ENCODE measurements around the gene SAPCD1.

The SAPCD1 gene

GRCh38 chr6:31763619-31763940 lies 1.1 kb downstream of the SAPCD1 start:
- CTCF ChIA-PET = no interaction called here
- POLR2A ChIA-PET = interaction anchor here (1.0 kb wide), 1 partner anchor 24 kb away, joined by 3 read pairs; the partner anchor contains the start of gene MSH5
- no peak for DNase-seq (ENCODE audit: extremely low spot score)
- TF ChIP-seq TARDBP (IDR thresholded peaks at IDR 0.05) (no peak), SUZ12 (IDR thresholded peaks at IDR 0.05) (no peak), BHLHE40 (IDR thresholded peaks at IDR 0.05; ENCODE audit: borderline replicate concordance) (no peak), L3MBTL2 (conservative IDR thresholded peaks at IDR 0.05) (no peak), ARNT (IDR thresholded peaks at IDR 0.05) (no peak), CTBP1 (IDR thresholded peaks at IDR 0.05; ENCODE audit: borderline replicate concordance) (no peak), FOXK2 (IDR thresholded peaks at IDR 0.05) (no peak), NFRKB (IDR thresholded peaks at IDR 0.05) (no peak), HDGF (IDR thresholded peaks at IDR 0.05; ENCODE audit: borderline replicate concordance) (no peak), LEF1 (IDR thresholded peaks at IDR 0.05; ENCODE audit: borderline replicate concordance) (no peak), PKNOX1 (IDR thresholded peaks at IDR 0.05) (no peak), FOXA1 (IDR thresholded peaks at IDR 0.05) (no peak), FOXM1 (IDR thresholded peaks at IDR 0.05; ENCODE audit: borderline replicate concordance) (no peak), ELF4 (IDR thresholded peaks at IDR 0.05) (no peak), ZNF384 (IDR thresholded peaks at IDR 0.05) (no peak)

GRCh38 chr6:31764198-31764597 lies 1.7 kb downstream of the SAPCD1 start:
- POLR2A ChIA-PET = no interaction called here
- no peak for DNase-seq (ENCODE audit: extremely low spot score)
- CTCF ChIA-PET = no interaction called here

GRCh38 chr6:31765559-31765909 lies 3.1 kb downstream of the SAPCD1 start:
- no peak for TF ChIP-seq LEF1 (IDR thresholded peaks at IDR 0.05; ENCODE audit: borderline replicate concordance)
- no peak for TF ChIP-seq SP1 (IDR thresholded peaks at IDR 0.05)
- no peak for TF ChIP-seq FOXA1 (IDR thresholded peaks at IDR 0.05)
- TF ChIP-seq ARNT (IDR thresholded peaks at IDR 0.05) = no peak
- no peak for TF ChIP-seq NFRKB (IDR thresholded peaks at IDR 0.05)
- no peak for TF ChIP-seq L3MBTL2 (conservative IDR thresholded peaks at IDR 0.05)
- no peak for TF ChIP-seq PKNOX1 (IDR thresholded peaks at IDR 0.05)
- no peak for TF ChIP-seq ELF4 (IDR thresholded peaks at IDR 0.05)
- TF ChIP-seq BHLHE40 (IDR thresholded peaks at IDR 0.05; ENCODE audit: borderline replicate concordance) = no peak
- TF ChIP-seq ZNF384 (IDR thresholded peaks at IDR 0.05) = no peak
- no peak for TF ChIP-seq TARDBP (IDR thresholded peaks at IDR 0.05)
- no peak for TF ChIP-seq SUZ12 (IDR thresholded peaks at IDR 0.05)
- TF ChIP-seq HDGF (IDR thresholded peaks at IDR 0.05; ENCODE audit: borderline replicate concordance) = no peak
- no peak for TF ChIP-seq FOXK2 (IDR thresholded peaks at IDR 0.05)
- no peak for TF ChIP-seq FOXM1 (IDR thresholded peaks at IDR 0.05; ENCODE audit: borderline replicate concordance)
- ChIA-PET POLR2A (interaction anchor here (1.1 to 1.7 kb wide), 2 partner anchors 13 to 62 kb away, joined by 5 read pairs; partner anchors contain the start of gene HSPA1B), CTCF (no interaction called here)

More at GRCh38 chr6:31764198-31764597, 1.7 kb downstream of the SAPCD1 start:
- no peak for TF ChIP-seq FOXA1 (IDR thresholded peaks at IDR 0.05)
- TF ChIP-seq HDGF (IDR thresholded peaks at IDR 0.05; ENCODE audit: borderline replicate concordance) = no peak
- TF ChIP-seq FOXM1 (IDR thresholded peaks at IDR 0.05; ENCODE audit: borderline replicate concordance) = no peak
- TF ChIP-seq SP1 (IDR thresholded peaks at IDR 0.05) = no peak
- TF ChIP-seq SUZ12 (IDR thresholded peaks at IDR 0.05) = no peak
- no peak for TF ChIP-seq ARNT (IDR thresholded peaks at IDR 0.05)
- TF ChIP-seq CTBP1 (IDR thresholded peaks at IDR 0.05; ENCODE audit: borderline replicate concordance) = no peak
- TF ChIP-seq ZNF384 (IDR thresholded peaks at IDR 0.05) = no peak
- no peak for TF ChIP-seq L3MBTL2 (conservative IDR thresholded peaks at IDR 0.05)
- no peak for TF ChIP-seq NFRKB (IDR thresholded peaks at IDR 0.05)
- no peak for TF ChIP-seq PKNOX1 (IDR thresholded peaks at IDR 0.05)
- TF ChIP-seq TARDBP (IDR thresholded peaks at IDR 0.05) = no peak
- no peak for TF ChIP-seq FOXK2 (IDR thresholded peaks at IDR 0.05)
- no peak for TF ChIP-seq BHLHE40 (IDR thresholded peaks at IDR 0.05; ENCODE audit: borderline replicate concordance)

GRCh38 chr6:31765910-31766794 lies 3.7 kb downstream of the SAPCD1 start:
- no peak for TF ChIP-seq L3MBTL2 (conservative IDR thresholded peaks at IDR 0.05)
- TF ChIP-seq SP1 (IDR thresholded peaks at IDR 0.05) = no peak
- no peak for TF ChIP-seq PKNOX1 (IDR thresholded peaks at IDR 0.05)
- no peak for TF ChIP-seq ELF4 (IDR thresholded peaks at IDR 0.05)
- no peak for TF ChIP-seq FOXK2 (IDR thresholded peaks at IDR 0.05)
- no peak for TF ChIP-seq LEF1 (IDR thresholded peaks at IDR 0.05; ENCODE audit: borderline replicate concordance)
- no peak for TF ChIP-seq HDGF (IDR thresholded peaks at IDR 0.05; ENCODE audit: borderline replicate concordance)
- TF ChIP-seq CTBP1 (IDR thresholded peaks at IDR 0.05; ENCODE audit: borderline replicate concordance) = no peak
- no peak for TF ChIP-seq FOXM1 (IDR thresholded peaks at IDR 0.05; ENCODE audit: borderline replicate concordance)
- DNase-seq (ENCODE audit: extremely low spot score) = no peak
- ChIA-PET POLR2A (interaction anchor here (0.8 to 1.7 kb wide), 3 partner anchors 9 to 61 kb away, joined by 3 to 5 read pairs (median 5); partner anchors contain the start of gene HSPA1B), CTCF (no interaction called here)

More at GRCh38 chr6:31765559-31765909, 3.1 kb downstream of the SAPCD1 start:
- DNase-seq (ENCODE audit: extremely low spot score) = no peak

- ChIA-PET CTCF (no interaction called here), POLR2A (interaction anchor here (1.7 kb wide), 1 partner anchor 60 kb away, joined by 5 read pairs; the partner anchor contains the start of gene HSPA1B)
- no peak for TF ChIP-seq FOXA1 (IDR thresholded peaks at IDR 0.05)
- TF ChIP-seq ELF4 (IDR thresholded peaks at IDR 0.05) = no peak
- no peak for TF ChIP-seq BHLHE40 (IDR thresholded peaks at IDR 0.05; ENCODE audit: borderline replicate concordance)
- no peak for TF ChIP-seq L3MBTL2 (conservative IDR thresholded peaks at IDR 0.05)
- no peak for TF ChIP-seq TARDBP (IDR thresholded peaks at IDR 0.05)
- no peak for TF ChIP-seq PKNOX1 (IDR thresholded peaks at IDR 0.05)
- DNase-seq (ENCODE audit: extremely low spot score) = no peak
Observed at GRCh38 chr6:31767096-31767645, 4.7 kb downstream of the SAPCD1 start.
